ENCODE results near the gene LRTM2.

Gene LRTM2

GRCh38 chr12:1857086-1857485 is 36.7 kb downstream of the LRTM2 start:
- in situ Hi-C loops (cut with MboI; ENCODE audit: low sequenced_read_pairs) = no loop called here

DNA sequence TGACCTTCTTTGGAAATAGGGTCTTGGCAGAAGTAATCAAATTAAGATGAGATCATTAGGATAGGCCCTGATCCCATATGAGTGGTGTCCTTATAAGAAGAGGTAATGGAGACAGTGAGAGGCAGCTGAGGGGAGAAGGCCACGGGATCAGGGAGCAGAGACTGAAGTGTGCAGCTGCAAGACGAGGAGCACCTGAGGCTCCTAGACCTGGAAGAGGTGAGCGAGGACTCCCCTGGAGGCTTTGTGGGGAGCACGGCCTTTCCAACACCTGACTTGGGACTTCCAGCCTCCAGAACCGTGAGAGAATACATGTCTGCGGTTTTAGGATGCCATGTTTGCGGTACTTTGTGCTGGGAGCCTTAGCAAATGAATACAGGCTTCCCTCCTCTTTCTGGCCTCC is 37.5 kb downstream of the LRTM2 start:
- in situ Hi-C loops (cut with MboI; ENCODE audit: low sequenced_read_pairs) = no loop called here

GRCh38 chr12:1858456-1858855 is 38.1 kb downstream of the LRTM2 start:
- in situ Hi-C loops (cut with MboI; ENCODE audit: low sequenced_read_pairs) = no loop called here

DNA sequence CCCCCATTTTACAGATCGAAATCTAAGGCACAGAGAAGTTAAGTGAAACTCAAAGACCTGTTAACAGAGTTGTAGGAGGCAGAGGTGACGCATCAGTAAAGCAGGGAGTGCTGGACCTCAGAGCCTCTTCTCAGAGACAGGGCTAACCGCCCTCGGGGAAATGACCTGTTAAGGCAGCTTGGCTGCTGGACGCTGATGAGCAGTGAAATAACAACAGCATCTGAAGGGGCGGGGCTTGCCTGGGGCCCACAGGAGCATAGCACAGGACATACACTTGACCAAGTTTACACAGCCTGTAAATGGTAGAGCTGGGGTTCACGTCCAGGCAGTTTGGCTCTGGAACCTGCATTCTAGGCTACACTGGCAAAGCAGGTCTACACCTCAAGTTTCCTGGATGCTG is 39.3 kb downstream of the LRTM2 start:
- in situ Hi-C loops (cut with MboI; ENCODE audit: low sequenced_read_pairs) = no loop called here

GRCh38 chr12:1862973-1863372 is 42.6 kb downstream of the LRTM2 start:
- in situ Hi-C loops (cut with MboI; ENCODE audit: low sequenced_read_pairs) = no loop called here

DNA sequence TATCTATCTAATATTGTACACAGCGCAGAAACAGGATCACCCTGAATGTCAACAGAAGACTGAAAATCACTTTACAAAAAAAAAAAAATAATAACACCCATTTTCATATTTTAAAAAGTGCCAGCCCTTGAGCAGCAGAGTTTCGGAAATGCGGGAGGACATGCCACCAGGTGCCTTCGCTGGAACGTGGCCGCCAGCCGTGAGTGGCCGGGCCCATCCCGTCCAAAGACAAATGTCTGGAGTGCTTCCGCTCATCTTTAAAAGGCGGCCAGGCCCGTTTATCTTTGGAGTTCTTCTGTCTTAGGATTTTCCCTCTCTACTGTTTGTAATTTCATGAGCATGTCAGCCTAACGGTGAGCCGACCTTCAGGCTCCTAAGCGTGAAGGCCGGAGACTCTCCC is 43.5 kb downstream of the LRTM2 start:
- in situ Hi-C loops (cut with MboI; ENCODE audit: low sequenced_read_pairs) = no loop called here

- in situ Hi-C loops (cut with MboI; ENCODE audit: low sequenced_read_pairs) = no loop called here
These were observed 44.1 kb downstream of the LRTM2 start for GRCh38 chr12:1864456-1864855.

GRCh38 chr12:1864867-1865266 is 44.5 kb downstream of the LRTM2 start:
- in situ Hi-C loops (cut with MboI; ENCODE audit: low sequenced_read_pairs) = no loop called here

- in situ Hi-C loops (cut with MboI; ENCODE audit: low sequenced_read_pairs) = no loop called here
These were observed 45.0 kb downstream of the LRTM2 start for GRCh38 chr12:1865284-1865866.

GRCh38 chr12:1869145-1869544 is 48.8 kb downstream of the LRTM2 start:
- in situ Hi-C loops (cut with MboI; ENCODE audit: low sequenced_read_pairs) = no loop called here

GRCh38 chr12:1870086-1870485 is 49.7 kb downstream of the LRTM2 start:
- in situ Hi-C loops (cut with MboI; ENCODE audit: low sequenced_read_pairs) = no loop called here

DNA sequence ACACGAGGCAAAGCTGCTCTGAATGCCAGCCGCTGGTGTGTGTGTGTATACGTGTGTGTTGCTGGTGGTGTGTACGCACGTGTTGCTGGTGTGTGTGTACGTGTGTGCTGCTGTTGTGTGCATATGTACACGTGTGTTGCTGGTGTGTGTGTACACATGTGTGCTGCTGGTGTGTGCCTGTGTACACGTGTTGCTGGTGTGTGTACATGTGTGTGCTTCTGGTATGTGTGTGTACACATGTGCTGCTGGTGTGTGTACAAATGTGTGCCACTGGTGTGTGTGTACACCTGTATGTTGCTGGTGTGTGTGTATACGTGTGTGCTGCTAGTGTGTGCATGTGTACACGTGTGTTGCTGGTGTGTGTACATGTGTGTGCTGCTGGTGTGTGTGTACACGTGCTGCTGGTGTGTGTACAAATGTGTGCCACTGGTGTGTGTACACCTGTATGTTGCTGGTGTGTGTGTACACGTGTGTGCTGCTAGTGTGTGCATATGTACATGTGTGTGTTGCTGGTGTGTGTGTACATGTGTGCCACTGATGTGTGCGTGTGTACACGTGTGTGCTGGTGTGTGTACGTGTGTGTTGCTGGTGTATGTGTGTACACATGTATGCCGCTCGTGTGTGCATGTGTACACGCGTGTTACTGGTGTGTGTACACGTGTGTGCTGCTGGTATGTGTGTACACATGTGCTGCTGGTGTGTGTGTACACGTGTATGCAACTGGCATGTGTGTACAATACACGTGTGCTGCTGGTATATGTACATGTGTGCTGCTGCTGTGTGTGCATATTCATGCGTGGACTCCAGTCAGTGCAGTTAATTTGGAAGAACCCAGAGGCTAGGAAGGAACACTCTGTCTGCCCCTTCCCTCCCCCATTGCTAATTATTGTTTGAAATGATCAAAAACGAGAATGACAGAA is 50.9 kb downstream of the LRTM2 start:
- in situ Hi-C loops (cut with MboI; ENCODE audit: low sequenced_read_pairs) = no loop called here

DNA sequence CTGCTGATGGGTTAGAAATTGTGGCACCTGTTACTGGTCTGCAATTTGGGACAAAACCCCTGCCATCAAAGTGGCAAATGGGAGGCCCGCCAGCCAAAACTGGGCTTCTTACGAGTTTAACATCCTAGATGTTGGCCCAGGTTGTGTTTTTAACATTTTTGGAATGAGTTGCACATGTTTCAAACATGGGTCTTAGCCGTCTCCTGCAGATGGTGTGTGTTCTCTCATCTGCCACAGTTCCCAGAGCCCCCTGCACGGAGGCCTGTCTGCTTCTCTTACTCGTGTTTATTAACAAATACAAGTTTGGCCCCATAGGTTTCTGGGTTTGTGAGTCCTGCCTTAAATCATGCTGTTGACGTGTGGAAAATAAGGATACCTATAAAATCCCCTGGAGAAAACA is 51.6 kb downstream of the LRTM2 start:
- in situ Hi-C loops (cut with MboI; ENCODE audit: low sequenced_read_pairs) = no loop called here

GRCh38 chr12:1872448-1872847 is 52.1 kb downstream of the LRTM2 start:
- in situ Hi-C loops (cut with MboI; ENCODE audit: low sequenced_read_pairs) = no loop called here

- in situ Hi-C loops (cut with MboI; ENCODE audit: low sequenced_read_pairs) = no loop called here
These were observed 53.5 kb downstream of the LRTM2 start for GRCh38 chr12:1873531-1874510.

DNA sequence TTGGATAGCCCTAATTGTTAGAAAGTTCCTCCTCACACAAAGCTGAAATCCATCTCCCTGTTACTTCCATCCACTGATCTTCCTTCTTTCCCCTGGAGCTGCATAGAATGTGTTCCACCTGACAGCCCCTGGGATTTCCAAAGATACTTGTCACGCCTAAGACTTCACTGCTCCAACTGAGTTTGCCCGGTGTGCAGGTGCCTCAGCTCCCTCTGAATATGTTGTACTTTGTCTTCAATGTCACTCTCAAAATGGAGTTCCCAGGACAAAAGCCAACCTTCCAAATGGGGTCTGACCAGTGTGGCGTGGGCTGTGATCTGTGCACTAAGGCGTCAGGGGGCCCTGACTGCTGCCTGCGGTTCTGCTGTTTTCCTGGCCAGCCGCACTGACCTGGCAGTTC is 55.2 kb downstream of the LRTM2 start:
- in situ Hi-C loops (cut with MboI; ENCODE audit: low sequenced_read_pairs) = no loop called here

DNA sequence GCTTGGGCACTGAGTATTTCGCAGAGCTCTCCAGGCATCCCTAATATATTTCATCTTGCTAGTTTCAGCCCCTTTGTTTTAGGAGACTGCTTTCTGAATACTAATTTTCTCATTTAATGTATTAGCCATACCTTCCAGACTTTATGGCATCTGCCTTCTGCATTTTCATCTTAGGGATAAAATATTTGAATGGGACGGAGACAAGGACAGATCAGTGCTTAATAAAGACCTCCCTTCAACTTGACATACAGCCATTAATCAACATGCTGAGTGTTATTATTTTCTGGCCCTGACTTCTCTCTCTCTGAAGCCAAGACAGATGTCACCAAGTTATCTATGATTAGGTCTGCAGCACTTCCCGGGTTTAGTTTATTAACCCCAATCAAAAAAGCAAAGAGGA is 55.7 kb downstream of the LRTM2 start:
- in situ Hi-C loops (cut with MboI; ENCODE audit: low sequenced_read_pairs) = no loop called here

DNA sequence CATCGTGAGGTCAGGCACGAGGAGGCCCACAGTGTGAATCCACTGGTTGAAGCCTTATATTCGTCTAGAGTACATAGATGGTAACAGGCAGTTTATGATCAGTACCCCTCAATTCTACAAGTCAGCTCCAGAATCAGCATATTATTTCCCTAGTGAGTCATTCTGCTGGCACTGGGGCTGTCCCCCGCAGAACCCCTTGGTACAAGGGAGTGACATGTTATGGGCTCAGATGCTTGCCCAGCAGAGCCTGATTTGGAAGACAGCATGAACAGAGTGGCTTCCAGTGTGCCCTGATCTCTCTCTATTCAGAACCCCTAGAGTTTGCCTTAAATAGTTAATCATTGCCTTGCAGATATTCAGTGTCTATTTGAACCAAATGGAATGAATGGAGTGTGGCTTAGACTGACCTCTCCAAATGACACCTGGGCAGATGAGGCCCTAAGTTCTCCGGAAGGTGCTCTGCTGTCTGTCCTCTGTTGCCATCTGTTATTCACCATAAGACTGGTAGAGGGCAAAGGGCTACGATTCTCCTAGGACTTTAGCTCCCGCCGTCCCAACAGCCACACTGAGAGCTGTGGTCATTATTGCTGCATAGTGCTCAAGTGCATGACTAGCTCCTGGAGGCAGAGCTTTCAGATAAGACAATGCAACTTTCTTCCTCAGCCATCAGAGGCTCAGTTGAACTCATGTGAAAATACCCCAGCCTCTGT is 57.0 kb downstream of the LRTM2 start:
- in situ Hi-C loops (cut with MboI; ENCODE audit: low sequenced_read_pairs) = no loop called here

DNA sequence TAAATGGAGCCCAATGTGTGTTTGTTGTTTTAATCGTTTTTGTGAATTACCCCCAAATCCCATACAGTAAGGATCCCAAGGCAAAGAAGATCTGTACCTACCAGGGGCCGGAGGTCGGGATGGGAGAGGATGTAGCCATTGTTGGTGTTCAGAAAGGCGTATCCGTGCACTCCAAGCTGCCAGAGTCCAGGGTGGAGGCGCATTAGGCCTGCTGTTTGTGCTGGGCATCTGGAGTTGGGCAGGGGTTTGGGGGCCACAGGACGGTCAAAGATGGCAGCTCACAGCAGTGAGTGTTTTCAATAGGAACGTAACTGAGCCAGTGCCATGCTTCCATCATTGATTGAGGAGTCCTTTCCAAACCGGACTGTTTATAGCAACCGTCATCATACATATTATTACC is 57.8 kb downstream of the LRTM2 start:
- in situ Hi-C loops (cut with MboI; ENCODE audit: low sequenced_read_pairs) = no loop called here

- in situ Hi-C loops (cut with MboI; ENCODE audit: low sequenced_read_pairs) = no loop called here
These were observed 58.3 kb downstream of the LRTM2 start for GRCh38 chr12:1878695-1879094.

DNA sequence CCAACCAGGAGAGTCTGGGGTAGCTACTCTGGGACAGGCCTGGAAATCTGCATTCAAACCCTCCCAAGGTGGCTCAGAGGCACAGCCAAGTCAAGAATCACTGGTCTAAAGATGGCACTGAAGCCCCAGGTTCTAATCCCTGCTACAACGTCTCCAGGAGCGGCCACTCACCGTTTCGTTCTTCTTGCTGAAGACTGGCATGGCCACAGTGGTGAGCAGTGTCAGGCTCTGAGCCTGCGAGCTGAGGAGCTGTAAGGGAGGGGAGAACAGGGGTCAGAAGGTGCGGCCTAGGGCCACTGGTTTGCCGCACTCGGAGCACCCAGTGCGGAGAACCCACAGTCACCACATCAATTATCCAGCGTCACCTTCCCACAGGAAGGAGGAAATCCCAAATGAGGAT is 59.3 kb downstream of the LRTM2 start:
- in situ Hi-C loops (cut with MboI; ENCODE audit: low sequenced_read_pairs) = no loop called here
